Measurements from ENCODE around the gene SERPINB10.

SERPINB10 gene

GRCh38 chr18:63905361-63905760 is 2.4 kb upstream of the SERPINB10 start:
- no peaks in the 10 kb centered on the region for H3K4me1 ChIP-seq (ENCODE audit: control insufficient read depth, insufficient read depth, low read depth, low read length)
- H2AFZ ChIP-seq (ENCODE audit: low read depth, low read length), result no peak overlapping the region
- no peak overlapping the region for H2BK12ac ChIP-seq (ENCODE audit: low read length in 2 of 2)
- H3K4me2 ChIP-seq (ENCODE audit: low read length, poor library complexity, severe bottlenecking), result no peak overlapping the region
- no peak overlapping the region for H3K23ac ChIP-seq (ENCODE audit: low read length in 2 of 2)
- H3K9ac ChIP-seq (ENCODE audit: low read length), result no peak overlapping the region
- H4K8ac ChIP-seq (ENCODE audit: low read length), result no peak overlapping the region
- no peaks in the 10 kb centered on the region for H3K9me3 ChIP-seq (ENCODE audit: control insufficient read depth, low read length)
- H2AK5ac ChIP-seq (ENCODE audit: low read length, severe bottlenecking), result no peak overlapping the region
- 96% methylated on average over 2 of the region's 2 CpGs for WGBS
- H2BK120ac ChIP-seq (ENCODE audit: low read depth, low read length), result no peak overlapping the region
- no peaks in the 10 kb centered on the region for H3K27me3 ChIP-seq (ENCODE audit: control insufficient read depth in 1 of 2, insufficient read depth in 1 of 2, low read length in 2 of 2)
- H2BK5ac ChIP-seq (ENCODE audit: low read depth, low read length, poor library complexity, severe bottlenecking), result no peak overlapping the region
- peaks cover 0 to 5% of the 10 kb centered on the region in 2 experiments for H3K36me3 ChIP-seq (ENCODE audit: control insufficient read depth in 1 of 2, insufficient read depth in 2 of 2, low read depth in 1 of 2, low read length in 2 of 2)
- no peak overlapping the region for H2BK15ac ChIP-seq (ENCODE audit: low read depth, poor library complexity, severe bottlenecking)
- H3K14ac ChIP-seq (ENCODE audit: low read length in 2 of 2), result no peak overlapping the region
- DNase-seq, result no peak
- H3K18ac ChIP-seq (ENCODE audit: low read depth in 1 of 2, low read length in 2 of 2), result no peak overlapping the region
- no peak overlapping the region for H3K27ac ChIP-seq (ENCODE audit: low read length, poor library complexity, severe bottlenecking)
- no peak overlapping the region for H3K4ac ChIP-seq (ENCODE audit: low read depth in 1 of 2, low read length in 2 of 2)
- H3K79me1 ChIP-seq (replicated peaks; ENCODE audit: low read length, poor library complexity, severe bottlenecking), result no peaks in the 10 kb centered on the region
- H4K91ac ChIP-seq (ENCODE audit: low read length), result no peak overlapping the region
- H3K4me3 ChIP-seq (ENCODE audit: insufficient read depth in 1 of 2, low read depth in 1 of 2, low read length in 2 of 2), result no peak overlapping the region

GRCh38 chr18:63906056-63906455 is 1.7 kb upstream of the SERPINB10 start:
- Histone ChIP-seq H3K4me2 (ENCODE audit: low read length, poor library complexity, severe bottlenecking) (no peak overlapping the region), H2BK15ac (ENCODE audit: low read depth, poor library complexity, severe bottlenecking) (no peak overlapping the region)
- whole genome bisulfite sequencing, result 67% methylated on average over 1 of the region's 1 CpG

GRCh38 chr18:63908858-63909257 is 1.1 kb downstream of the SERPINB10 start:
- H3K27ac ChIP-seq (ENCODE audit: low read length, poor library complexity, severe bottlenecking), result no peak overlapping the region
- no peak overlapping the region for H2AK5ac ChIP-seq (ENCODE audit: low read length, severe bottlenecking)
- no peak overlapping the region for H2BK15ac ChIP-seq (ENCODE audit: low read depth, poor library complexity, severe bottlenecking)
- no peak overlapping the region for H2BK12ac ChIP-seq (ENCODE audit: low read length in 2 of 2)
- no peaks in the 10 kb centered on the region for H3K79me1 ChIP-seq (replicated peaks; ENCODE audit: low read length, poor library complexity, severe bottlenecking)
- no peak overlapping the region for H3K23ac ChIP-seq (ENCODE audit: low read length in 2 of 2)
- H3K9me3 ChIP-seq (ENCODE audit: control insufficient read depth, low read length), result no peaks in the 10 kb centered on the region
- no peak overlapping the region for H3K4me2 ChIP-seq (ENCODE audit: low read length, poor library complexity, severe bottlenecking)
- H2BK120ac ChIP-seq (ENCODE audit: low read depth, low read length), result no peak overlapping the region
- 86% methylated on average over 1 of the region's 1 CpG for WGBS
- H2BK5ac ChIP-seq (ENCODE audit: low read depth, low read length, poor library complexity, severe bottlenecking), result no peak overlapping the region
- no peak overlapping the region for H4K91ac ChIP-seq (ENCODE audit: low read length)
- no peak overlapping the region for H4K8ac ChIP-seq (ENCODE audit: low read length)
- H2AFZ ChIP-seq (ENCODE audit: low read depth, low read length), result no peak overlapping the region
- H3K4ac ChIP-seq (ENCODE audit: low read depth in 1 of 2, low read length in 2 of 2), result no peak overlapping the region
- no peak overlapping the region for H3K14ac ChIP-seq (ENCODE audit: low read length in 2 of 2)
- DNase-seq, result no peak
- no peak overlapping the region for H3K4me3 ChIP-seq (ENCODE audit: insufficient read depth in 1 of 2, low read depth in 1 of 2, low read length in 2 of 2)
- no peaks in the 10 kb centered on the region for H3K36me3 ChIP-seq (ENCODE audit: control insufficient read depth in 1 of 2, insufficient read depth in 2 of 2, low read depth in 1 of 2, low read length in 2 of 2)
- no peak overlapping the region for H3K18ac ChIP-seq (ENCODE audit: low read depth in 1 of 2, low read length in 2 of 2)
- no peaks in the 10 kb centered on the region for H3K4me1 ChIP-seq (ENCODE audit: control insufficient read depth, insufficient read depth, low read depth, low read length)
- no peak overlapping the region for H3K9ac ChIP-seq (ENCODE audit: low read length)
- H3K27me3 ChIP-seq (ENCODE audit: control insufficient read depth in 1 of 2, insufficient read depth in 1 of 2, low read length in 2 of 2), result no peaks in the 10 kb centered on the region

More at GRCh38 chr18:63906056-63906455, 1.7 kb upstream of the SERPINB10 start:
- H4K91ac ChIP-seq (ENCODE audit: low read length), result no peak overlapping the region
- H3K4me3 ChIP-seq (ENCODE audit: insufficient read depth in 1 of 2, low read depth in 1 of 2, low read length in 2 of 2), result no peak overlapping the region
- peaks cover 0 to 5% of the 10 kb centered on the region in 2 experiments for H3K36me3 ChIP-seq (ENCODE audit: control insufficient read depth in 1 of 2, insufficient read depth in 2 of 2, low read depth in 1 of 2, low read length in 2 of 2)
- no peak overlapping the region for H2AFZ ChIP-seq (ENCODE audit: low read depth, low read length)
- no peak overlapping the region for H3K14ac ChIP-seq (ENCODE audit: low read length in 2 of 2)
- DNase-seq, result no peak
- no peak overlapping the region for H2BK12ac ChIP-seq (ENCODE audit: low read length in 2 of 2)
- H3K9me3 ChIP-seq (ENCODE audit: control insufficient read depth, low read length), result no peaks in the 10 kb centered on the region
- no peak overlapping the region for H3K27ac ChIP-seq (ENCODE audit: low read length, poor library complexity, severe bottlenecking)
- no peaks in the 10 kb centered on the region for H3K4me1 ChIP-seq (ENCODE audit: control insufficient read depth, insufficient read depth, low read depth, low read length)
- H3K27me3 ChIP-seq (ENCODE audit: control insufficient read depth in 1 of 2, insufficient read depth in 1 of 2, low read length in 2 of 2), result no peaks in the 10 kb centered on the region
- H3K4ac ChIP-seq (ENCODE audit: low read depth in 1 of 2, low read length in 2 of 2), result no peak overlapping the region
- H4K8ac ChIP-seq (ENCODE audit: low read length), result no peak overlapping the region
- H3K18ac ChIP-seq (ENCODE audit: low read depth in 1 of 2, low read length in 2 of 2), result no peak overlapping the region
- no peak overlapping the region for H2AK5ac ChIP-seq (ENCODE audit: low read length, severe bottlenecking)
- H3K9ac ChIP-seq (ENCODE audit: low read length), result no peak overlapping the region
- H2BK5ac ChIP-seq (ENCODE audit: low read depth, low read length, poor library complexity, severe bottlenecking), result no peak overlapping the region
- no peaks in the 10 kb centered on the region for H3K79me1 ChIP-seq (replicated peaks; ENCODE audit: low read length, poor library complexity, severe bottlenecking)
- H2BK120ac ChIP-seq (ENCODE audit: low read depth, low read length), result no peak overlapping the region
- no peak overlapping the region for H3K23ac ChIP-seq (ENCODE audit: low read length in 2 of 2)

- H3K9me3 ChIP-seq (ENCODE audit: control insufficient read depth, low read length), result no peaks in the 10 kb centered on the region
- no peak overlapping the region for H3K4ac ChIP-seq (ENCODE audit: low read depth in 1 of 2, low read length in 2 of 2)
- no peak overlapping the region for H3K14ac ChIP-seq (ENCODE audit: low read length in 2 of 2)
- no peaks in the 10 kb centered on the region for H3K79me1 ChIP-seq (replicated peaks; ENCODE audit: low read length, poor library complexity, severe bottlenecking)
- H2BK15ac ChIP-seq (ENCODE audit: low read depth, poor library complexity, severe bottlenecking), result no peak overlapping the region
- H3K18ac ChIP-seq (ENCODE audit: low read depth in 1 of 2, low read length in 2 of 2), result no peak overlapping the region
- H3K23ac ChIP-seq (ENCODE audit: low read length in 2 of 2), result no peak overlapping the region
- no peak overlapping the region for H2BK5ac ChIP-seq (ENCODE audit: low read depth, low read length, poor library complexity, severe bottlenecking)
- no peak overlapping the region for H3K27ac ChIP-seq (ENCODE audit: low read length, poor library complexity, severe bottlenecking)
- no peak overlapping the region for H2AFZ ChIP-seq (ENCODE audit: low read depth, low read length)
- H3K4me2 ChIP-seq (ENCODE audit: low read length, poor library complexity, severe bottlenecking), result no peak overlapping the region
- no peak overlapping the region for H4K91ac ChIP-seq (ENCODE audit: low read length)
- H3K36me3 ChIP-seq (ENCODE audit: control insufficient read depth in 1 of 2, insufficient read depth in 2 of 2, low read depth in 1 of 2, low read length in 2 of 2), result no peaks in the 10 kb centered on the region
- H2BK120ac ChIP-seq (ENCODE audit: low read depth, low read length), result no peak overlapping the region
- H4K8ac ChIP-seq (ENCODE audit: low read length), result no peak overlapping the region
- no peaks in the 10 kb centered on the region for H3K4me1 ChIP-seq (ENCODE audit: control insufficient read depth, insufficient read depth, low read depth, low read length)
- no peaks in the 10 kb centered on the region for H3K27me3 ChIP-seq (ENCODE audit: control insufficient read depth in 1 of 2, insufficient read depth in 1 of 2, low read length in 2 of 2)
- no peak overlapping the region for H2BK12ac ChIP-seq (ENCODE audit: low read length in 2 of 2)
- no peak overlapping the region for H2AK5ac ChIP-seq (ENCODE audit: low read length, severe bottlenecking)
- H3K4me3 ChIP-seq (ENCODE audit: insufficient read depth in 1 of 2, low read depth in 1 of 2, low read length in 2 of 2), result no peak overlapping the region
- H3K9ac ChIP-seq (ENCODE audit: low read length), result no peak overlapping the region
- no CpG with 5 or more reads among the region's 2 CpGs for whole genome bisulfite sequencing
- no peak for DNase-seq
Observed at GRCh38 chr18:63909870-63910269, 2.1 kb downstream of the SERPINB10 start.
